HUDEP-2 (cell line): ENCODE data around the gene FCHSD2.
A peak's percentile ranks its signal among the peaks of the same experiment; 100 is the strongest.
"Not testable (repeated sequence)": the region's sequence is repeated elsewhere in the genome, so short reads cannot be mapped to it uniquely, and the experiment has no call there.

ENCODE experiments used
- DNase-seq, 76 experiments: peaks; one replicate each; lab custom pipeline; 2025; ENCODE audit not compliant: unreplicated experiment in 76 of 76; lab: John Stamatoyannopoulos, UW

FCHSD2 gene

DNA sequence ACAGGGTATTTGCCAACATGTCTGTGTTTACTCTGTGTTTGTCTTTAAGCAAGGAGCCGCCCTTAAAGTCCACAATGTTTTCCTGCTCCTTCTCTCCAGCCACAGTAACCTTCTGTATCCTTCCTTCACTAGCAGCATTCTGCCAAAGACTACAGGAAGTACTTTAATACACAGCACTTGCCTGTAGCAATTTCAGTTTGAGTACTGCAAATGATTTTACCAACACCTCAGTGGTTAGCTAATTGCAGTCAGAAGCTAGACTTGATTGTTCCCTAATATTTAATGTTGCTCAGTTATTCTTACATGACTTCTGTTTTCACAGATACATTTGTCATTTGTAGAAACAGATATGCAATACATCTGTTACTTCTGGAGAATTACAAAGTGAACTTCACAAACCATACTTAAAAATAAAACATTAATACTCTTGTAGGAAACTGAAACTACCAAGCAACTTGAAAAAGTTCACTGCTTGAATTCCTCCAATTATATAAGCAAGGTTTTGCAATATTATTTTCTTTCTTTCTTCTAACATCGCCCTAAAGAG lies 69.1 kb downstream of the FCHSD2 start:
- no peak for DNase-seq

DNA sequence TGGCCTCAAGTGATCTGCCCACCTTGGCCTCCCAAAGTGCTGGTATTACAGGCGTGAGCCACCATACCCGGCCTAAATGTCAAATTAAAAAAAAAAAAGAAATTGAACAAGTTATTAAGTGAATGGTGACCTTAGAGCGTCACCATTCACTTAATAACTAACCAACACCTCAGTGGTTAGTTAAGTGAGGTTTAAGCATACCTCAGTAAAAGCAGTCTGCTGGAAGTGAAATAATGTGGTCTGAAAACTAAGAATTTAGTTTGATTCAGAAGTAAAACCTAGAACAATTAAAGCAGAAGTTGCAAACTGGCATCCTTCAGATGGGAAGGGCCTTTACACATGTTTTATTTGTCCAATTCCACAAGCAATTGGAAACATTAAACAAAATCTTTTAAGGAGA lies 71.5 kb downstream of the FCHSD2 start:
- DNase-seq = no peak

DNA sequence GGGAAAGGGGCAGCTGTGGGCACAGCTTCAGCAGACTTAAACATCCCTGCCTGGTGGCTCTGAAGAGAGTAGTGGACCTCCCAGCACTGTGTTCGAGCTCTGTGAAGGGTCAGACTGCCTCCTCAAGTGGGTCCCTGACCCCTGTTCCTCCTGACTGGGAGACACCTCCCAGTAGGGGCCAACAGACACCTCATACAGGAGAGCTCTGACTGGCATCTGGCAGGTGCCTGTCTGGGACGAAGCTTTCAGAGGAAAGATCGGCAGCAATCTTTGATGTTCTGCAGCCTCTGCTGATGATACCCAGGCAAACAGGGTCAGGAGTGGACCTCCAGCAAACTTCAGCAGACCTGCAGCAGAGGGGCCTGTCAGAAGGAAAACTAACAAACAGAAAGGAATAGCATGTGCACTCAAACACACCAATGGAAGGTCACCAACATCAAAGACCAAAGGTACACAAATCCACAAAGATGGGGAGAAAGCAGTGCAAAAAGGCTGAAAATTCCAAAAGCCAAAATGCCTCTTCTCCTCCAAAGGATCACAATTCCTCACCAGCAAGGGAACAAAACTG lies 80.2 kb downstream of the FCHSD2 start:
- not testable (repeated sequence) for DNase-seq

DNA sequence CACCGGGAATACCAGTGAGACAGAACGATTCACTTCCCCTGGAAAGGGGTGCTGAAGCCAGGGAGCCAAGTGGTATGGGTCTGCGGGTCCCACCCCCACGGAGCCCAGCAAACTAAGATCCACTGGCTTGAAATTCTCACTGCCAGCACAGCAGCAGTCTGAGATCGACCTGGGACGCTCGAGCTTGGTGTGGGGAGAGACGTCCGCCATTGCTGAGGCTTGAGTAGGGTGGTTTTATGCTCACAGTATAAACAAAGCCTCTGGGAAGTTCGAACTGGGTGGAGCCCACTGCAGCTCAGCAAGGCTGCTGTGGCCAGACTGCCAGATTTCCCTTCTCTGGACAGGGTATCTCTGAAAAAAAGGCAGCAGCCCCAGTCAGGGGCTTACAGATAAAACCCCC lies 80.7 kb downstream of the FCHSD2 start:
- not testable (repeated sequence) for DNase-seq

DNA sequence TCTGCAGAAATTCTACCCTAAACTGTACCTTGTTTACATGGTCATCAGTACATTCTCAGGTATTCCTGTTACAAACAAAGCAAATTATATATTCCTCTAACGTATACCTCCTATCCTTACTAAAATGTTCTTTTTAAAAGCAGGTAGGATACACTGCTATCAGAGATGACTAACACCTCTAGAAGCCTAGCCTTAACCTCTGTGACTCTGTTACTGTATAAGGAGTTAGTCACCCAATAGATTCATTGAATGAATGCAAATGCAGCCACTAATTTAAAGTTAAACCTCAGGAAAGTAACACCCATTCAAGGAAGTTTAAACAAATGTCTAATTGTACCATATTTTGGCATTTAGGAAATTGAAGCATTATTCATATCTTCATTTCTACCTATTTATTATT lies 82.2 kb downstream of the FCHSD2 start:
- no peak for DNase-seq

DNA sequence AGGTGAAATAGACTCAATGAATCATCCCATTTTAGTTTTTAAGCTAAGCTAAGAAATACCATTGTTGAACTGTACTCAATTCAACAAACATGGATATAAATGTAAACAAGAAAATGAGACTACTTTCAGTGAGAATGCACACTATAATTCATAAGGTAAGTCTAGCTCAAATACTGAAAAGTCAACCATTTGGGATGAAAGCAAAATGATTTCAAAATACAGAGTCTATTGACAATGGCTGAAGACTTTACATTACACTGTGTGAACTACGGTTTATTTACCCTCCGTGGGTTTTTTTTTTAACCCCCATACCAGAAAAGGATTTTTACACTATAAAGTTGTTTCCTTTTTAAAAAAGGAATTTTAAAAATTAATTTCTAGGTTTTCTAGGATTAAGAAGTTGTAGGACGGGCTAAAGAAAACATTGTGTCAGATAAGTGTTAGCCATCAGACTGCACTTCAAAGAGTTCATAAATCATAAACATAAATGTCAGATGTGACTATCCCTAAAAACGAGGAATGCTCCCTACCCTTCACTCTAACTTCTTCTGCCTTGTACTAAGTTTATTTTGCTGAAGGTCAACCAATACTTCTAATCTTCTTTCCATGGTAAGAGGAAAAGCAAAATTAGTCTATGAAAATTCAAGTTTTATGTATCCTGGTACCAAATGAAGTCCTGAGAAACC lies 83.0 kb downstream of the FCHSD2 start:
- no peak for DNase-seq

DNA sequence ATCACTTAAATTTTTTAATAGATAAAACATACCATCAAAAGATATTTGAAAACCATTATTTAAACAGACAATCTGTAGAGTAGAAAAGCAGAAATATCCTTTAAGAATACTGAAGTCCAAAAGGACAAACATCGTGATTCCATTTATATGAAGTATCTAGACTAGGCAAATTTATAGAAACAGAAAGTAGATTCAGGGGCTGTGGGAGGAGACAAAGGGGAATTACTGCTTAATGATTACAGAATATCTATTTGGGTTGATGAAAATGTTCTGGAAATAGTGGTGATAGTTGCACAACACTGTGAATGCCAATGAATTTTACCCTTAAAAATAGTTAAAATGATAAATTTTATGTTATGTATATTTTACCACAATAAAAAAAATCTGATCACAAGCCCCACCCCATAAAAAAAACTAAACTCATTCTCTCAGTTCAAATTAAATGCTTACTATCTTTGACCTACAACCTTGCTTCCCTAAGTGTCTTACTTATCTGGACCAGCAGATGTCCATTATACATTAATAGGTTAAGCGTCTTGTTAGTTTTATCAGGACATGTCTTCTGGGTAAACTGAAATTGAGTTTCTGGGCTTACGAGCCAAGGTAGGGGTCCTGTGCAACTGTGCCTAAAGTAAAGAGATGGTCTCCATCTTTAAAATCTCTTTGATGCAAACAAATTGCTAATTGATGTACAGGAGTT lies 86.3 kb downstream of the FCHSD2 start:
- DNase-seq = peak in 6 of 76 experiments; percentile 2 to 42 (median 30)

DNA sequence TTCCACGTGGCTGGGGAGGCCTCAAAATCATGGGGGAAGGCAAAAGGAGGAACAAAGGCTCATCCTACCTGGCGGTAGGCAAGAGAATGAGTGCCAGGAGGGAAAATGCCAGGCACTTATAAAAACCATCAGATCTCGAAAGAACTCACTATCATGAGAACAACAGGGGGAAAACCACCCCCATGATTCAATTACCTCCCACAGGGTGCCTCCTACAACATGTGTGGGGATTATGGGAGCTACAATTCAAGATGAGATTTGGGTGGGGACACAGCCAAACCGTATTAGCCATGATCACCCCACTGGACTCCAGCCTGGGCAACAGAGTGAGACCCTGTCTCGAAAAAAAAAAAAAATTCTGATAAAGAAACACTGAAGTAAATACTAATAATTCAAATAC lies 87.1 kb downstream of the FCHSD2 start:
- DNase-seq = no peak

DNA sequence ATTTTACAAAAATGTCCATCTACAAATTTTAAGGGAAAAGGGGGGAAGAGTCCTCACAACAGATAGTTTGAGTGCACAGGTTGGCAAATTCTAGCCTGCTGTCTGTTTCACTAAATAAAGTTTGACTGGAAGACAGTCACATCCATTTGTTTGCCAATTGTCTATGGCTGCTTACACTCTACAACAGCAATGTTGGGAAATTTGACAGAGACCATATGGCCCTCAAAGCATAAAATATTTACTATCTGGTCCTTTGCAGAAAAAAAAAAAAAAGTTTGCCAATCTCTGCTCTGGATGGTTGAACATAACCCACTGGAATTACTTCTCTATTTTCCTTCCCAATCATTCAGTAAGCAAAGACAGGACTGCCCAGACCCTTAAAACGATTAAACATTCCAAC lies 88.2 kb downstream of the FCHSD2 start:
- no peak for DNase-seq

DNA sequence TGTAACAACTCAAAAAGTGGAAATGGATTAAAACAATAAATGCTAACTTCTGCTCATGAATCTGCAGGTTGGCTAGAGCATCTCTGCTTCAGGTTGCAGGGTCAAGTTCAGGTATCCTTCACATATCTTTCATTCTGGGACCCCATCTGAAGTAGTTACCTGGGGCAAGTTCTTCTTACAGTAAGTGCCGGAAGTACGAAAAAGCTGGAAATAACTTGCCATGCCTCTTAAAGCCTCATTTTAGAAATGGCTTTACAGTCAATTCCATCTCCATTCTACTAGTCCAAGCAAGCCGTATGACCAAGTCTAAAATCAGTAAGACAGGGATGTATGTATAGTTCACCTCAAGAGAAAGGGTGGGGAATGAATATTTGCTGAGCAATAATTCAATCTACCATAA lies 93.7 kb downstream of the FCHSD2 start:
- no peak for DNase-seq

DNA sequence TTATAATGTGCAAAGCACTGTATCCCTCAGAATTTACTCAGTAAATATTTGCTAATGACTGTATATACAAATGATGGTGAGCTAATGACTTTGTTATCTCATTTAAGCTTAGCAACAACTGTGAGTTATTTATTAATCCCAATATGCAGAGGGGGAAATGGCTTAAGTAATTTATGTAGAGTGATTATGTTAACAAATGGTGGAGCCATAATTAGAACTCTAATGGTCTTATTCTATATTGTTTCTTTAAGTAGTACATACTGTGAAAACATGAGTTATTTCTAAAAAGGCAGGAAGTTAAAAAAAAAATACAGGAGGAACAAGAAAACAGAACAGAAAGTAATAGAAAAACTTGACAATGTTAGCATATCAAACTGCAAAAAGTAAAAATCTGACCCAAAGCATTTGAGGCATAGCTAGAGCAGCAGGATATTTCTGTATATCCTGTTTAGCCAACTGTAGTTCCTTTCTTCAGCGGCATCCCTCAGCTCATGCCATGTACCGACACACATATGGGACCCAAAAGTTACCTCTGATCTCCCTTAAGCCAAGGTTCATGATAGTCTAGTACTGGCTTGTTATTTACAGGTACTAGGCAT lies 94.2 kb downstream of the FCHSD2 start:
- no peak for DNase-seq

DNA sequence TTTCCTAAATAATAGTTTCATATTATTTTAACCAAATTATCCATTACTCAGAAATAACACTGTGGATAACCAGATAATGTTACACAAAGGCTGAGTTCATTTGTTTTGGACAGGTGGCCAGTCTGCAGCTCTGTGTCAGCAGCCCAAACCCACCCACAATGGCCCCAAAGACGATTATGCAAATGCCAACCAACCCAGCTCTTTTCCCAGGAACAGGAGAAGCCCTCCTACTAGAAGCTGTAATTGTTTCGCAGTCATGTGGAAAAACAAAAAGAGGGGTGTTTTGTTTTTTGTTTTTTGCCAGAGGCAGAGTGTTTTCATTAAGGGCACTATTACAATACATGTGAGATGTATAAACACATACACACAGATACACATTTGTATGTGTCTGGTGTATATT lies 102.1 kb downstream of the FCHSD2 start:
- DNase-seq = no peak

DNA sequence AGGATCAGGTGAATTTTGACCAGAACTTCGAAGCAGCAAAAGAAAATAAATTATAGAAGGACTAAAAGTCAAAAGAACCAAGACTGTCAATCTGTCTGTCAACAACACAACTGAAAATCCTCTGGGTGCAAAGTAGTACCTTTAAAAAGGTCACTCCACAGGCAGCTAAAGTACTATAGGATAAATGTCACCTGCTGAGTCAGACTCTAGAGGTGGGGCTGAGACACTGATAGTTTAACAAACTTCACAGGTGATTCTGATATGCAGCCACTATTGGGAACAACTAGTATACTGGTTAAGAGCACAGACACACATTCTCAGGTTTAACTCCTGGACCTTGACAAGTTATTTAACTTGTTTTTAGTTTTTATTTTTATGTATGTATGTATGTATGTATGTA lies 107.3 kb downstream of the FCHSD2 start:
- no peak for DNase-seq

DNA sequence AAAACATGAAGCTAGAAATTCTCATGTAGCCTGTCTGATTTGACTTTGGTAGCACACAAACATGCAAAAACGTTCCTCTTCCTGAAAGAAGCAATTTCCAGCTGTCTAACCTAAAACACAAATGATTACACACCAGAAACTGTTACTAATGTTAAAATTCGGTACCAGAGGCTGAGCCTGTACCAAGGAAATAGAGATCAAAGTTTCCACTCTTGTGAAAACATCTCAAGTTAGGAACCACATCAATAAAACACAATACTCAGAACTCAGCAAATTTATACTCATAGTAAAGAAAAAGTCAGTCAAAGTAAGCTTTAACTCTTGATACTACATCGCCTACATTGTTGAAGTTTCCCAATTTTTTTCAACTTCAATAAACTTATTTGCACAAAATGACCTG lies 107.8 kb downstream of the FCHSD2 start:
- DNase-seq = no peak

DNA sequence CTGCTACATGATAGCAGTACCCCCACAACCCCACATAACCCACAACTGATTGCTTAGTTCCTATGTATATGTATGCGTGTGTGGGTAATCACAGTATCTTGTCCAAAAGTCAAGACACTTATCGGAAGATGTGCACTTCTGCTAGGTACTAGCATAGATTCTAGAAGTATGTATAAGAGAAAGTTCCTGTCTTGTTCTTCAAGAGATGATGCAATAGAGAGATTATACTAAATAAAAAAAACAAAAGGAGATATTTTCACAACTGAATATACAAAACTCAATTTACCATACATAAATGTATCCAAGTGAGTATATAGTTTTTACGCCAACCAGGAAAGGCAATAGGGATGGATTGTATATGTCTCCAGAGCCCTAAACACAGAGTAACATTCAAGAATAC lies 112.0 kb downstream of the FCHSD2 start:
- no peak for DNase-seq

DNA sequence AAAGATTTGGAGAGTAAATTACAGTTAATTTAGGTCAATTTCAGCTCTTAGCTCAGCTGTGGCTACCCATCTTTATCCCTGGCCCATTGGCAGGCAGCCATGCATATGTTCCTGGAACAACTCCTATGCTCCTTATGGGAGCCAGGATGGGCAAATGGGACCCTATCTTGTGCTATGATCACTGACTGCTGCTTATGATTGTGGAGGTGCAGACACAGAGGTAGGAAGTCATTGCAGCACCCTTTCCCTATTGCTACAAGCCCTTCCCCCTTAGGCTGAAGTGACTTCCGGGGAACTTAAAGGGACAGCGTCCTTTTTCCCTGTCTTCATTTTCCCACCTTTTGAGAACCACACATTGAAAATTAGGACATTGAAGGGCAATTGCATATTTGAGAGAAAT lies 112.7 kb downstream of the FCHSD2 start:
- no peak for DNase-seq

DNA sequence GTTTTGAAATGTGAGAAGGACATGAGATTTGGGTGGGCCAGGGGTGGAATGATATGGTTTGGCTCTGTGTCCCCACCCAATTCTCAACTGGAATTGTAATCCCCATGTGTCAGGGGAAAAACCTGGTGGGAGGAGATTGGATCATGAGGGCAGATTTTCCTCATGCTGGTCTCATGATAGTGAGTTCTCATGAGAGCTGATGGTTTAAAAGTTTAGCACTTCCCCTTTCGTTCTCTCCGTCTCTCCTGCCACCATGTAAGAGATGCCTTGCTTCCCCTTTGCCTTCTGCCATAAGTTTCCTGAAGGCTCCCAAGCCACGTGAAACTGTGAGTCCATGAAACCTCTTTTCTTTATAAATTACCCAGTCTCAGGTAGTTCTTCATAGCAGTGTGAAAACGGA lies 113.5 kb downstream of the FCHSD2 start:
- no peak for DNase-seq

DNA sequence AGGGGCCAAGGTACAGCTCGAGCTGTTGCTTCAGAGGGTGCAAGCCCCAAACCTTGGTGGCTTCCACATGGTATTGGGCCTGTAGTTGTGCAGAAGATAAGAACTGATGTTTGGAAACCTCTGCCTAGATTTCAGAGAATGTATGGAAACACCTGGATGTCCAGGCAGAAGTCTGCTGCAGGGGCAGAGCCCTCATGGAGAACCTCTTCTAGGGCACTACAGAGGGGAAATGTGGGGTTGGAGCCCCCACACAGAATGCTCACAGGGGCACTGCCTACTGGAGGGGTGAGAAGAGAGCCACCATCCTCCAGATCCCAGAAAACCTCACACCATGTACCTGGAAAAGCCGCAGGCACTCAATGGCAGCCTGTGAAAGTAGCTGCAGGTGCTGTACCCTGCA lies 114.3 kb downstream of the FCHSD2 start:
- DNase-seq = not testable (repeated sequence)

DNA sequence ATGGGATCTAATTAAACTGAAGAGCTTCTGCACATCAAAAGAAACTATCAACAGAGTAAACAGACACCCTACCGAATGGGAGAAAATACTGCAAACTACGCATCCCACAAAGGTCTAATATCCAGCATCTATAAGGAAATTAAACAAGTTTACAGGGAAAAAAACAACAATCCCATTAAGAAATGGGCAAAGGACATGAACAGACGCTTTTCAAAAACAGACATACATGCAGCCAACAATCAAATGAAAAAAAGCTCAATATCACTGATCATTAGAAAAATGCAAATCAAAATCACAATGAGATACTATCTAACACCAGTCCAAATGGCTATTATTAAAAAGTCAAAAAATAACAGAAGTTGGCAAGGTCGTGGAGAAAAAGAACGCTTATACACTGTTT lies 117.5 kb downstream of the FCHSD2 start:
- DNase-seq = no peak

DNA sequence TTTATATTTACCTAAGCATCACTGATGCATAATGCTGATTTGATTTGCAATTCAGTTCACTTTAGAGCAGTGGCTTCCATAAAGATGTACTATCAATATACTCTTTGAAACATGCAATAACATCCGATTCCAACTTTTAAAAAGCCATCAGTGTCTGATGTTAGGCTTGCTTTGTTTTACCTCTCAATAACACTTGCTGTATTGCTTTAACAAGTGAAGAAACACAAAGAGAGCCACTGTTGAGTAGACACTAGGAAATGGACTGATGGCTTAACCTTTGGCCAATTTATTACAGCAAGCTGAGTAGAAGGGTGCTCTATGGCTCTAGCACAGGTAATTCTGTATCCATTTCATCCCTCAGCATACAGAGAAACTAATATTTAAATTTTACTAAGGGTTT lies 122.1 kb downstream of the FCHSD2 start:
- no peak for DNase-seq

DNA sequence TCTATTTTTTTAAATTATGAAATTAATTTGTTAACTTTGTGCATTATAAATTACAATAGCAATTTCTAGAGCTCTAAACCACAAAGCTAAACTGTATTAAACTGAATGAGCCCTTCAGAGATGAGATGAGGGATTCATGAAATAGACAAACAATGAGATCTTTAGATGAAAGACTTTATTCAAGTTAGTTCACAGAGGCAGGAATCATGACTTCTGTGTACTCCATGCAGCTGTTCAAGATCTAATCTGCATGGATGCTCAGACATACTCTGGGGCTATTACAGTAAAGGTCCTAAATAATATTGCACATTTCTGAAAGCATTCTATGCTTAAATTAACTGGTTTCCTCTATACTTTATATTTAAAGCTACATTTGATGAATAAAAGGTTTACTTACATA lies 122.7 kb downstream of the FCHSD2 start:
- no peak for DNase-seq

DNA sequence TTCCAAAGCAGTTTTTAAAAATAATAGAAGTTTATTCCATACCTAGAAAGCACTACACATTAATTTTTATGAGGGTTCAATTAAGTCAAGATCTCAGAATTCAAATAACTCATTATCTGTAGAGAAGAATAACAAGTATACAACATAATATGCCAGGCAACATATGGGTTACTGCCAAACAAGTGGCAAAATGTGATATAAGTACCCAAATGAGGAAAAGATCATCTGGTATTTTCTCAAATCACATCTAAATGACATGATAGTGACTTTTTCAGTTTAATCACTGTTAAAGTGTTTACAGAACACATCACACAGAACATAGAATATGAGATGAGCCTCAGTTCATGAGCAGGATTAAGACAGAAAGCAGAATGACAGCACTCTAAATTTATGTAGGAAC lies 123.3 kb downstream of the FCHSD2 start:
- no peak for DNase-seq
